ENCODE results near the gene IDH3G. TPM values are rescaled to one million over a fixed set of nuclear protein-coding genes. Genes with fewer than 3 reads are reported as not detected.

Gene IDH3G
- total RNA-seq, 4 donors from 2014 or later = 48.4 to 88.5 (median 67.2) TPM

DNA sequence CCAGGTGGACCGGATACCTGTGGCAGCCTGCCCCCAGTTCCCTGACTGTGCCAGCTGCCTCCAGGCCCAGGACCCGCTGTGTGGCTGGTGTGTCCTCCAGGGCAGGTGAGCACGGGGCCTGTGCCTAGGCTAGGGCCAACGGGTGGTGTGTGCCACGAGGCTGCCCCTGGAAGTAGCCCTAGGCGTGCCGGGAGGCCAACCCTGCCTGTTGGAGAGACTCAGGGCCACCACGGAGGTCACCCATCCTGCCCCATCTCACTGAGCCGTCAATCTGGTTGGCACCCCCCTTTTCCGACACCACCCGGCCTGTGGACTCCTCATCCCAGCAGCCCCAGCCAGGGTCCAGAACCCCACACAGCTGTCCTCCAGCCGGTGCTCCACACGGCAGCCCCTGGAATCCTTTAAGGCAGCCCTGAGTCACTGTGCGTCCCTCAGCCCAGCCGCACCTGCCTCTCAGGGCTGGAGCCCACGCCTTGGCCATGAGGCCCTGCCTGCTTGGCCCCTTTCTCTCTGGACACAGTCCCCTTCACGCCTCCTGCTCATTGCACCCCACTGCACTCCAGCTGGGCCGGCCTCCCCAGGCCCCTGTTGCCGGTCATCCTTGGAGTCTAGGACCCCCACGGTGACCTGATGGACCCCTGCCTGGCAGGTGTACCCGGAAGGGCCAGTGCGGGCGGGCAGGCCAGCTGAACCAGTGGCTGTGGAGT is 24.9 kb downstream of the IDH3G start:
- DNase-seq = no peak
- intact Hi-C loops (cut with DNase I; ENCODE audit: low total_unique reads) = loop anchor here (2.0 kb wide), 1 partner anchor 69 kb away; no protein-coding TSS in a partner anchor

GRCh38 chrX:153768311-153769157 is 25.6 kb downstream of the IDH3G start:
- intact Hi-C loops (cut with DNase I; ENCODE audit: low total_unique reads) = loop anchor here (2.0 kb wide), 1 partner anchor 70 kb away; no protein-coding TSS in a partner anchor
- Histone ChIP-seq H3K36me3 (no peaks in the 10 kb centered on the region), H3K4me3 (no peak overlapping the region), H3K4me1 (no peaks in the 10 kb centered on the region), H3K9me3 (no peaks in the 10 kb centered on the region), H3K27ac (no peak overlapping the region), H3K27me3 (no peaks in the 10 kb centered on the region)
- DNase-seq = no peak
- TF ChIP-seq CTCF (IDR thresholded peaks at IDR 0.05) (no peak), POLR2A (IDR thresholded peaks at IDR 0.05) (no peak)

More for the DNA sequence above, 24.9 kb downstream of the IDH3G start:
- Histone ChIP-seq H3K4me3 (no peak overlapping the region), H3K27ac (no peak overlapping the region), H3K9me3 (no peaks in the 10 kb centered on the region), H3K27me3 (no peaks in the 10 kb centered on the region), H3K36me3 (no peaks in the 10 kb centered on the region), H3K4me1 (no peaks in the 10 kb centered on the region)
- no peak for TF ChIP-seq POLR2A (IDR thresholded peaks at IDR 0.05)
- TF ChIP-seq CTCF (IDR thresholded peaks at IDR 0.05) = no peak

DNA sequence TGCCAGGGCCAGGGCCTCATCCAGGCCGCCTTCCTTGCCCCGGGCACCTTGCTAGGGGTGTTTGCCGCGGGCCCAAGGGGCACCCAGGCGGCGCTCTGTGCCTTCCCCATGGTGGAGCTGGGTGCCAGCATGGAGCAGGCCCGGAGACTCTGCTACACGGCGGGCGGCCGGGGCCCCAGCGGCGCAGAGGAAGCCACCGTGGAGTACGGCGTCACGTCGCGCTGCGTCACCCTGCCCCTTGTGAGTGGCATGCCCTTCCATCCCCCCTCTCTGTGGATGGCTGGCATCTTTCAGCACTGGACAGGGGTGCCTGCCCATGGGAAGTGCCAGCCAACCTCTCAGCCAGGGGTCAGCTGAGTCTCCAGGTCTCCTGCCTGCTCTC is 26.5 kb downstream of the IDH3G start:
- TF ChIP-seq POLR2A (IDR thresholded peaks at IDR 0.05) = no peak
- TF ChIP-seq CTCF (IDR thresholded peaks at IDR 0.05) = no peak
- Histone ChIP-seq H3K27ac (no peak overlapping the region), H3K36me3 (no peaks in the 10 kb centered on the region), H3K27me3 (no peaks in the 10 kb centered on the region), H3K9me3 (no peaks in the 10 kb centered on the region), H3K4me3 (no peak overlapping the region), H3K4me1 (no peaks in the 10 kb centered on the region)
- intact Hi-C loops (cut with DNase I; ENCODE audit: low total_unique reads) = loop anchor here (2.0 kb wide), 1 partner anchor 71 kb away; no protein-coding TSS in a partner anchor
- no peak for DNase-seq

GRCh38 chrX:153766871-153767673 is 27.1 kb downstream of the IDH3G start:
- H3K4me3 ChIP-seq = no peak overlapping the region

More at GRCh38 chrX:153766871-153767673, 27.1 kb downstream of the IDH3G start:
- Histone ChIP-seq H3K27ac (no peak overlapping the region), H3K27me3 (no peaks in the 10 kb centered on the region), H3K36me3 (no peaks in the 10 kb centered on the region), H3K4me1 (no peaks in the 10 kb centered on the region), H3K9me3 (no peaks in the 10 kb centered on the region)
- TF ChIP-seq CTCF (IDR thresholded peaks at IDR 0.05) = no peak
- no peak for TF ChIP-seq POLR2A (IDR thresholded peaks at IDR 0.05)
- DNase-seq = peak; percentile 14 to 17
- intact Hi-C loops (cut with DNase I; ENCODE audit: low total_unique reads) = no loop called here

Data from uterus (tissue), 4 donors.